ENCODE measurements around the gene CSKMT.

CSKMT gene

DNA sequence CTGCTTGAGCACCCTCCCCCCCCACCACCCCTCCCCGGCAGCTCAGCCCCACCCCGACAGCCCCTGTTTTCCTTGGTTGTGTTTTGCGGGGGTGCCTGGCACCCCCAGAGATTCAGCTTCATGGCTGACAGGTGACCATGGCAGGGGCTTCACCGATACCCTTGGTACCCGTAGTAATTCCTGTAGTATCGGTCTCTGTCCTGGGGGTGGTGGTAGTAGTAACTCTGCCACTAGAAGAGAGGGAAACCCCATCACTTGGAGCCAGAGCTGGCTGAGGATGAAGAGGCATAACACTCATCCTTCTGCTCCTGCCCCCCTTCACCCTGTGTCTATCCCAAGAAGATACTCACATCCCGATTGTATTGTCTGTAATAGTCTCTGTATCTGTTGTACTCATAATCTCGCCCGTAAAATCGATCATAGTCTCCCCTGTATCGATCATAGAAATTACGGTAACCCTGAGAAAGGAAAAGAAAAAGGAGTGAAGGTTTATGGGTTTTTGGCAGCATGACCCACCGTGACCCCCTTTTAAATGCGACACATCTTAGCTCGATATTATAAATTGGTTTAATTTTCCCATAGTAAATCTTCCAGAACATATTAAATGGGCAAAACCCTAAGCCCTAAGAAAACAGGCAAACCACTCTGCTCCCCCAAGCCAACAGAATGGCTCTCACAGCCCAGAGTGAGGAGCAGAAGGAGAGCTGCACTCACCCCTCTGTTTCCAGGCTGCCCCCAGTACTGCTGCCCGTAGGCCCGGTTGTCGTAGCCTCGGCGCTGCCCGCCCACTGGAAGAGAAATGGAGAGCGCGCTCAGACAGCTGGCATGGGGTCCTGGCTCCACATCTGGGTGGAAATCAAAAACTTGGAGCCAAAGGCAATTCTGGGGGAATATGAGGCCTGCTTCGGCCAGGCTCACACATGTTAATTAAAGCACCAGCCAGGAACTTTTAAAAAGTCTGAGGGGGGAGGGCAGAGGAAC, 50.3 kb downstream of the CSKMT start:
- Mint-ChIP-seq H3K27me3 (no peaks in the 10 kb centered on the region), H3K27ac (peak overlapping the region; percentile 75), H3K9me3 (no peaks in the 10 kb centered on the region), H3K4me1 (peaks cover 27% of the 10 kb centered on the region), H3K36me3 (peaks cover 76% of the 10 kb centered on the region), H3K4me3 (no peak overlapping the region)
- no peak for ATAC-seq

DNA sequence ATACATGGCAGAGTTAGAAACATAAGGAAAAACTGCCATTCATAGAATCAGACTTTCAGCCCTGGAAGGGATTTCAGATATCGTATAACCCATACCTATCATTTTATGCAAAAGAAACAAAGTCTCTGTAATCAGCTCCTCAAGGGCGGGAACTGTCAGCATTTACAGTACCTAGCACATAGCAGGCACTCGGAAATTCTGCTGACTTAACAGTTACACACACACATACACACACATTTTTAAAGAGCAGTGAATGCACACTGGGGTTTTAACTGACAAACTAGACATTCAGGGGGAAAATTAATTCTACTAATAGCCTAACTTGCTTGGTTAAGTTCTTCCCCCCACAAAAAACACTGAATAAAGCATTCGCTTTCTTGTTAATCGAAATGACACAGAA, 51.1 kb downstream of the CSKMT start:
- Mint-ChIP-seq H3K4me1 (peaks cover 25% of the 10 kb centered on the region), H3K36me3 (peaks cover 77% of the 10 kb centered on the region), H3K9me3 (no peaks in the 10 kb centered on the region), H3K27me3 (no peaks in the 10 kb centered on the region), H3K4me3 (no peak overlapping the region), H3K27ac (no peak overlapping the region)
- no peak for ATAC-seq

DNA sequence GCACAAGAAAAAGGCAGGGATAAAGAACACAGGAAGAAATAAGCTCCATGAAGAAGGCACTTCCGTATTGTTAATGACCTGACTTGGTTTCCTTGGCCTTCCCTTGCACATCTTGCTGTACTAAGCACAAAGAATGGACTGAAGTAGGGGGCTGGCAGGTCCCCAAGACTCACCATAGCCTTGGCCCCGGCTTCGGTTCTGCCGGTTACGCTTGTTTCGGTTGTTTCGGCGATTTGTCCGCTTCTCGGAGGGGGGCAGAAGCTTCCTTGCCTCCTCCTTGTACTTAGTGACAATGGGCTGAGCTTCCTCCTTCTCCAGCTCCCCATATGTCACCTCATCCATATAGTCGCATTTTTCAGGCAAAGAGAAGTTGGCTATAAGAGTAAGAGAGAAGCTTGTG, 51.7 kb downstream of the CSKMT start:
- peaks cover 83% of the 10 kb centered on the region for H3K36me3 Mint-ChIP-seq
- H3K4me3 Mint-ChIP-seq: no peak overlapping the region
- H3K4me1 Mint-ChIP-seq: peaks cover 25% of the 10 kb centered on the region
- ATAC-seq: no peak
- no peaks in the 10 kb centered on the region for H3K9me3 Mint-ChIP-seq
- no peak overlapping the region for H3K27ac Mint-ChIP-seq
- H3K27me3 Mint-ChIP-seq: no peaks in the 10 kb centered on the region
